Astrocyte (in vitro differentiated cells and primary cell): ENCODE data around the gene DHRS13.

Source experiments
- CTCF ChIP-seq: IDR thresholded peaks from 2 replicates; pipeline ENCODE4 v1.5.1; 2011; ENCODE audit warnings: low read depth, mild to moderate bottlenecking, inconsistent platforms, low read length, moderate library complexity; ENCODE audit not compliant: insufficient read depth
- EZH2 ChIP-seq: IDR thresholded peaks from 2 replicates; pipeline ENCODE4 v1.6.1; 2012; ENCODE audit warnings: mild to moderate bottlenecking, low read length, inconsistent platforms; ENCODE audit not compliant: insufficient read depth

GRCh38 chr17:28906276-28906675 is 3.4 kb upstream of the DHRS13 start:
- TF ChIP-seq CTCF (no peak), EZH2 (no peak)
